Stimulated activated memory B cell treated with anti-CD40 and anti-IgM and Interleukin-4, amounts not matched to agents 10 μg/mL and 1 μg/mL and 100 μg/mL, for 72 hours (primary cell): Measurements from ENCODE around the gene TOX2.

Experiments
- ATAC-seq: fragments of 150-1000 bp; cut with Tn5 transposase; 2 replicates; pipeline ENCODE4 v1.10.0; 2021
- H3K27ac Mint-ChIP-seq: one replicate; pipeline ENCODE4 v1.8.0; 2022; ENCODE audit warnings: mild to moderate bottlenecking, mixed read lengths
- H3K27me3 Mint-ChIP-seq: one replicate; pipeline ENCODE4 v1.8.0; 2022; ENCODE audit warnings: mixed read lengths
- H3K36me3 Mint-ChIP-seq: one replicate; pipeline ENCODE4 v1.8.0; 2022; ENCODE audit warnings: mixed read lengths
- H3K4me1 Mint-ChIP-seq: one replicate; pipeline ENCODE4 v1.8.0; 2022; ENCODE audit warnings: mixed read lengths
- H3K4me3 Mint-ChIP-seq: one replicate; pipeline ENCODE4 v1.8.0; 2022; ENCODE audit warnings: mild to moderate bottlenecking, moderate library complexity, mixed read lengths
- H3K9me3 Mint-ChIP-seq: one replicate; pipeline ENCODE4 v1.8.0; 2022; ENCODE audit warnings: mixed read lengths

TOX2 gene

GRCh38 chr20:44027343-44028002, 112.8 kb downstream of the TOX2 start:
- peaks cover 6% of the 10 kb centered on the region for H3K4me1 Mint-ChIP-seq
- no peak overlapping the region for H3K4me3 Mint-ChIP-seq
- peaks cover 14% of the 10 kb centered on the region for H3K27me3 Mint-ChIP-seq
- H3K36me3 Mint-ChIP-seq = no peaks in the 10 kb centered on the region
- no peak for ATAC-seq
- no peak overlapping the region for H3K27ac Mint-ChIP-seq
- H3K9me3 Mint-ChIP-seq = no peaks in the 10 kb centered on the region

GRCh38 chr20:44028003-44028730, 113.5 kb downstream of the TOX2 start:
- no peak overlapping the region for H3K4me3 Mint-ChIP-seq
- peaks cover 14% of the 10 kb centered on the region for H3K27me3 Mint-ChIP-seq
- peaks cover 6% of the 10 kb centered on the region for H3K4me1 Mint-ChIP-seq
- H3K9me3 Mint-ChIP-seq = no peaks in the 10 kb centered on the region
- ATAC-seq = no peak
- no peaks in the 10 kb centered on the region for H3K36me3 Mint-ChIP-seq
- H3K27ac Mint-ChIP-seq = no peak overlapping the region

- ATAC-seq = peak; percentile 57
- Mint-ChIP-seq H3K27ac (no peak overlapping the region), H3K27me3 (peaks cover 14% of the 10 kb centered on the region), H3K9me3 (no peaks in the 10 kb centered on the region), H3K4me3 (no peak overlapping the region), H3K36me3 (no peaks in the 10 kb centered on the region), H3K4me1 (peaks cover 6% of the 10 kb centered on the region)
These were observed 114.5 kb downstream of the TOX2 start for GRCh38 chr20:44028868-44029847.

GRCh38 chr20:44029848-44030230, 115.2 kb downstream of the TOX2 start:
- Mint-ChIP-seq H3K4me3 (no peak overlapping the region), H3K4me1 (peaks cover 6% of the 10 kb centered on the region), H3K9me3 (no peaks in the 10 kb centered on the region), H3K36me3 (no peaks in the 10 kb centered on the region), H3K27me3 (peaks cover 14% of the 10 kb centered on the region), H3K27ac (no peak overlapping the region)
- no peak for ATAC-seq

GRCh38 chr20:44030394-44030793, 115.7 kb downstream of the TOX2 start:
- Mint-ChIP-seq H3K9me3 (no peaks in the 10 kb centered on the region), H3K27me3 (peaks cover 14% of the 10 kb centered on the region), H3K27ac (no peak overlapping the region), H3K4me1 (peaks cover 6% of the 10 kb centered on the region), H3K4me3 (no peak overlapping the region), H3K36me3 (no peaks in the 10 kb centered on the region)
- no peak for ATAC-seq

GRCh38 chr20:44031001-44031574, 116.4 kb downstream of the TOX2 start:
- H3K4me1 Mint-ChIP-seq = peaks cover 6% of the 10 kb centered on the region

GRCh38 chr20:44031781-44032582, 117.3 kb downstream of the TOX2 start:
- H3K4me3 Mint-ChIP-seq = no peak overlapping the region
- H3K27ac Mint-ChIP-seq = no peak overlapping the region
- peaks cover 14% of the 10 kb centered on the region for H3K27me3 Mint-ChIP-seq
- ATAC-seq = no peak
- no peaks in the 10 kb centered on the region for H3K36me3 Mint-ChIP-seq
- H3K4me1 Mint-ChIP-seq = peaks cover 6% of the 10 kb centered on the region
- H3K9me3 Mint-ChIP-seq = no peaks in the 10 kb centered on the region

More at GRCh38 chr20:44031001-44031574, 116.4 kb downstream of the TOX2 start:
- no peak for ATAC-seq
- Mint-ChIP-seq H3K27ac (no peak overlapping the region), H3K4me3 (no peak overlapping the region), H3K36me3 (no peaks in the 10 kb centered on the region), H3K27me3 (peaks cover 14% of the 10 kb centered on the region), H3K9me3 (no peaks in the 10 kb centered on the region)

GRCh38 chr20:44032583-44033331, 118.1 kb downstream of the TOX2 start:
- Mint-ChIP-seq H3K4me3 (no peak overlapping the region), H3K27ac (no peak overlapping the region)
- no peak for ATAC-seq

GRCh38 chr20:44033344-44033743, 118.7 kb downstream of the TOX2 start:
- no peak overlapping the region for H3K4me3 Mint-ChIP-seq
- peaks cover 6% of the 10 kb centered on the region for H3K4me1 Mint-ChIP-seq
- no peak overlapping the region for H3K27ac Mint-ChIP-seq

More at GRCh38 chr20:44032583-44033331, 118.1 kb downstream of the TOX2 start:
- Mint-ChIP-seq H3K9me3 (no peaks in the 10 kb centered on the region), H3K27me3 (peaks cover 19% of the 10 kb centered on the region), H3K4me1 (peaks cover 6% of the 10 kb centered on the region), H3K36me3 (no peaks in the 10 kb centered on the region)

GRCh38 chr20:44033873-44034272, 119.2 kb downstream of the TOX2 start:
- peaks cover 26% of the 10 kb centered on the region for H3K27me3 Mint-ChIP-seq
- no peaks in the 10 kb centered on the region for H3K36me3 Mint-ChIP-seq
- no peak overlapping the region for H3K27ac Mint-ChIP-seq
- no peak overlapping the region for H3K4me3 Mint-ChIP-seq
- peaks cover 3% of the 10 kb centered on the region for H3K4me1 Mint-ChIP-seq
- ATAC-seq = no peak
- H3K9me3 Mint-ChIP-seq = no peaks in the 10 kb centered on the region

More at GRCh38 chr20:44033344-44033743, 118.7 kb downstream of the TOX2 start:
- Mint-ChIP-seq H3K36me3 (no peaks in the 10 kb centered on the region), H3K27me3 (peaks cover 22% of the 10 kb centered on the region), H3K9me3 (no peaks in the 10 kb centered on the region)
- no peak for ATAC-seq

- ATAC-seq = no peak
- H3K27ac Mint-ChIP-seq = no peak overlapping the region
- H3K4me3 Mint-ChIP-seq = no peak overlapping the region
- H3K27me3 Mint-ChIP-seq = peaks cover 32% of the 10 kb centered on the region
- H3K4me1 Mint-ChIP-seq = no peaks in the 10 kb centered on the region
- no peaks in the 10 kb centered on the region for H3K9me3 Mint-ChIP-seq
- no peaks in the 10 kb centered on the region for H3K36me3 Mint-ChIP-seq
These were observed 119.8 kb downstream of the TOX2 start for GRCh38 chr20:44034451-44034850.

- peaks cover 32% of the 10 kb centered on the region for H3K27me3 Mint-ChIP-seq
- no peaks in the 10 kb centered on the region for H3K4me1 Mint-ChIP-seq
- ATAC-seq = no peak
- H3K9me3 Mint-ChIP-seq = no peaks in the 10 kb centered on the region
- no peak overlapping the region for H3K4me3 Mint-ChIP-seq
- no peak overlapping the region for H3K27ac Mint-ChIP-seq
- no peaks in the 10 kb centered on the region for H3K36me3 Mint-ChIP-seq
These were observed 120.4 kb downstream of the TOX2 start for GRCh38 chr20:44034965-44035635.

- peaks cover 33% of the 10 kb centered on the region for H3K27me3 Mint-ChIP-seq
- no peak for ATAC-seq
- no peaks in the 10 kb centered on the region for H3K4me1 Mint-ChIP-seq
- no peak overlapping the region for H3K27ac Mint-ChIP-seq
- no peaks in the 10 kb centered on the region for H3K9me3 Mint-ChIP-seq
- no peaks in the 10 kb centered on the region for H3K36me3 Mint-ChIP-seq
- H3K4me3 Mint-ChIP-seq = no peak overlapping the region
These were observed 121.3 kb downstream of the TOX2 start for GRCh38 chr20:44035924-44036323.
